Caco-2 (cell line): ENCODE data around the gene BATF2. TPM values are rescaled to one million over a fixed set of nuclear protein-coding genes. Genes with fewer than 3 reads are reported as not detected.
"Not testable (repeated sequence)": the region's sequence is repeated elsewhere in the genome, so short reads cannot be mapped to it uniquely, and the experiment has no call there.

Experiments
- BruUV-seq: library from RNA; stranded (reverse); fragments of 400-500 nt; replicated peaks from 2 replicates; lab custom pipeline; 2021; lab: Mats Ljungman, UMichigan
- CTCF ChIA-PET: fragments of 300-600 bp; sonication (Branson Sonifier 250); formaldehyde crosslinking; loops from one replicate; lab custom pipeline; 2022; ENCODE audit warnings: antibody characterized with exemption; lab: Charles Lee
- POLR2A ChIA-PET: fragments of 300-600 bp; sonication (Branson Sonifier 250); formaldehyde crosslinking; loops from one replicate; lab custom pipeline; 2022; ENCODE audit warnings: antibody characterized with exemption; lab: Charles Lee
- DNase-seq, 2 experiments: peaks; one replicate each; pipeline versions ENCODE4 v3.0.0 to v3.0.0-alpha.2; 2020 to 2022
- H3K27me3 ChIP-seq: replicated peaks from 2 replicates; pipeline ENCODE4 v1.6.0; 2011; ENCODE audit warnings: low read length; ENCODE audit not compliant: control insufficient read depth, insufficient read depth
- H3K36me3 ChIP-seq: 2 replicates; pipeline ENCODE4 v1.5.1; 2011; ENCODE audit warnings: low read length; ENCODE audit not compliant: control insufficient read depth, insufficient read depth
- H3K4me1 ChIP-seq: fragments of 250-450 bp; sonication (Bioruptor Pico); 2 replicates; pipeline ENCODE4 v1.5.1; 2020; ENCODE audit warnings: mild to moderate bottlenecking
- H3K4me3 ChIP-seq: 2 replicates; pipeline ENCODE4 v1.5.1; 2011; ENCODE audit warnings: low read depth, mild to moderate bottlenecking, control low read depth, low read length
- H3K9me3 ChIP-seq: fragments of 250-450 bp; sonication (Bioruptor Pico); 2 replicates; pipeline ENCODE4 v1.5.1; 2020; ENCODE audit warnings: mild to moderate bottlenecking, moderate library complexity
- H3K27ac Mint-ChIP-seq: one replicate; pipeline ENCODE4 v1.8.0; 2022; ENCODE audit warnings: mixed read lengths; ENCODE audit not compliant: unreplicated experiment
- H3K27me3 Mint-ChIP-seq: one replicate; pipeline ENCODE4 v1.8.0; 2022; ENCODE audit warnings: mixed read lengths; ENCODE audit not compliant: insufficient read depth, unreplicated experiment
- H3K36me3 Mint-ChIP-seq: one replicate; pipeline ENCODE4 v1.8.0; 2022; ENCODE audit warnings: mild to moderate bottlenecking, mixed read lengths; ENCODE audit not compliant: insufficient read depth, unreplicated experiment
- H3K4me1 Mint-ChIP-seq: one replicate; pipeline ENCODE4 v1.8.0; 2022; ENCODE audit warnings: low read depth, mixed read lengths; ENCODE audit not compliant: unreplicated experiment
- H3K4me3 Mint-ChIP-seq: one replicate; pipeline ENCODE4 v1.8.0; 2022; ENCODE audit warnings: mild to moderate bottlenecking, moderate library complexity, mixed read lengths; ENCODE audit not compliant: unreplicated experiment
- H3K9me3 Mint-ChIP-seq: one replicate; pipeline ENCODE4 v1.8.0; 2022; ENCODE audit warnings: mixed read lengths; ENCODE audit not compliant: unreplicated experiment
- CTCF ChIP-seq, 2 experiments: fragments of 200-600 bp in 1 of 2; IDR thresholded peaks; 1 replicate in 1 of 2; 2 replicates in 1 of 2; pipeline versions ENCODE4 v1.5.1 to v1.8.0; 2011 to 2022; ENCODE audit warnings: antibody characterized with exemption in 1 of 2, control low read depth in 1 of 2, inconsistent platforms in 1 of 2, low read depth in 1 of 2, low read length in 1 of 2, mild to moderate bottlenecking in 1 of 2, moderate library complexity in 1 of 2; ENCODE audit not compliant: insufficient read depth in 1 of 2, severe bottlenecking in 1 of 2, unreplicated experiment in 1 of 2
- intact Hi-C: fragments of 100-400 bp; cut with micrococcal nuclease; formaldehyde crosslinking; loops from one replicate; pipeline ENCODE4 v1.10.0; 2022; ENCODE audit not compliant: unreplicated experiment
- total RNA-seq: library from RNA; stranded (reverse); gene quantifications from 2 replicates; pipeline ENCODE4 v1.2.3, GENCODE V29; 2022

The BATF2 gene
- total RNA-seq, 1 experiment from 2014 or later: 0.79 TPM

GRCh38 chr11:65026810-65027209 lies 30.0 kb upstream of the BATF2 start:
- POLR2A ChIA-PET: interaction anchor here (0.5 kb wide), 1 partner anchor 93 kb away, joined by 3 read pairs; no protein-coding TSS in a partner anchor
- no peaks in the 10 kb centered on the region for H3K27me3 ChIP-seq
- CTCF ChIA-PET: interaction anchor here (0.6 to 1.9 kb wide), 4 partner anchors 13 to 181 kb away, joined by 3 to 12 read pairs (median 4); partner anchors contain the start of genes ARL2 and SAC3D1
- H3K36me3 ChIP-seq: no peaks in the 10 kb centered on the region
- no peak for TF ChIP-seq CTCF (IDR thresholded peaks at IDR 0.05; ENCODE audit: insufficient read depth in 1 of 2, low read depth in 1 of 2, low read length in 1 of 2, severe bottlenecking in 1 of 2, unreplicated experiment in 1 of 2)
- no peak overlapping the region for H3K27ac Mint-ChIP-seq
- intact Hi-C loops: loop anchor here (1.0 to 5.0 kb wide), 3 partner anchors 13 to 55 kb away; partner anchors contain the start of genes ARL2, CDCA5 and ZFPL1
- no peaks in the 10 kb centered on the region for H3K27me3 Mint-ChIP-seq
- DNase-seq: no peak
- H3K4me3 Mint-ChIP-seq: peak overlapping the region; percentile 63
- peak overlapping the region; percentile 66 for H3K4me3 ChIP-seq
- no peaks in the 10 kb centered on the region for H3K9me3 Mint-ChIP-seq
- H3K4me1 Mint-ChIP-seq: peaks cover 7% of the 10 kb centered on the region
- H3K36me3 Mint-ChIP-seq: no peaks in the 10 kb centered on the region
- H3K9me3 ChIP-seq: no peaks in the 10 kb centered on the region
- no TSS peak for BruUV-seq
- H3K4me1 ChIP-seq: no peaks in the 10 kb centered on the region; the same call in 1 of the 2 replicates

- H3K4me1 Mint-ChIP-seq, CTCF ChIA-PET, H3K27ac Mint-ChIP-seq, H3K4me3 Mint-ChIP-seq, BruUV-seq, H3K9me3 ChIP-seq, DNase-seq, H3K9me3 Mint-ChIP-seq, H3K27me3 Mint-ChIP-seq, H3K36me3 Mint-ChIP-seq, H3K4me1 ChIP-seq, H3K4me3 ChIP-seq, intact Hi-C loops, POLR2A ChIA-PET, H3K27me3 ChIP-seq, H3K36me3 ChIP-seq: not testable (repeated sequence)
These were observed 26.7 kb upstream of the BATF2 start for GRCh38 chr11:65023502-65023901.

GRCh38 chr11:65021509-65021908 lies 24.7 kb upstream of the BATF2 start:
- intact Hi-C loops: no loop called here
- H3K9me3 Mint-ChIP-seq: no peaks in the 10 kb centered on the region
- no peak overlapping the region for H3K4me3 Mint-ChIP-seq
- no peaks in the 10 kb centered on the region for H3K27me3 ChIP-seq
- POLR2A ChIA-PET: no interaction called here
- BruUV-seq: no TSS peak
- H3K27me3 Mint-ChIP-seq: no peaks in the 10 kb centered on the region
- H3K4me3 ChIP-seq: no peak overlapping the region
- CTCF ChIA-PET: no interaction called here
- H3K9me3 ChIP-seq: no peaks in the 10 kb centered on the region
- DNase-seq: no peak
- H3K4me1 ChIP-seq: no peaks in the 10 kb centered on the region
- H3K36me3 ChIP-seq: peaks cover 4% of the 10 kb centered on the region; the same call in 1 of the 2 replicates
- peaks cover 16% of the 10 kb centered on the region for H3K36me3 Mint-ChIP-seq
- H3K27ac Mint-ChIP-seq: no peak overlapping the region
- H3K4me1 Mint-ChIP-seq: peaks cover 6% of the 10 kb centered on the region
- TF ChIP-seq CTCF (IDR thresholded peaks at IDR 0.05; ENCODE audit: insufficient read depth in 1 of 2, low read depth in 1 of 2, low read length in 1 of 2, severe bottlenecking in 1 of 2, unreplicated experiment in 1 of 2): no peak
